HG03135 (cell line): ENCODE measurements around the gene LDHD.

Experiments used
- ATAC-seq: cut with Tn5 transposase; IDR thresholded peaks from one replicate; pipeline ENCODE4 v1.9.1; 2021; ENCODE audit warnings: mild to moderate bottlenecking, moderate library complexity; ENCODE audit not compliant: unreplicated experiment

Gene LDHD

GRCh38 chr16:75114946-75115825, 1.4 kb downstream of the LDHD start:
- ATAC-seq = no peak

DNA sequence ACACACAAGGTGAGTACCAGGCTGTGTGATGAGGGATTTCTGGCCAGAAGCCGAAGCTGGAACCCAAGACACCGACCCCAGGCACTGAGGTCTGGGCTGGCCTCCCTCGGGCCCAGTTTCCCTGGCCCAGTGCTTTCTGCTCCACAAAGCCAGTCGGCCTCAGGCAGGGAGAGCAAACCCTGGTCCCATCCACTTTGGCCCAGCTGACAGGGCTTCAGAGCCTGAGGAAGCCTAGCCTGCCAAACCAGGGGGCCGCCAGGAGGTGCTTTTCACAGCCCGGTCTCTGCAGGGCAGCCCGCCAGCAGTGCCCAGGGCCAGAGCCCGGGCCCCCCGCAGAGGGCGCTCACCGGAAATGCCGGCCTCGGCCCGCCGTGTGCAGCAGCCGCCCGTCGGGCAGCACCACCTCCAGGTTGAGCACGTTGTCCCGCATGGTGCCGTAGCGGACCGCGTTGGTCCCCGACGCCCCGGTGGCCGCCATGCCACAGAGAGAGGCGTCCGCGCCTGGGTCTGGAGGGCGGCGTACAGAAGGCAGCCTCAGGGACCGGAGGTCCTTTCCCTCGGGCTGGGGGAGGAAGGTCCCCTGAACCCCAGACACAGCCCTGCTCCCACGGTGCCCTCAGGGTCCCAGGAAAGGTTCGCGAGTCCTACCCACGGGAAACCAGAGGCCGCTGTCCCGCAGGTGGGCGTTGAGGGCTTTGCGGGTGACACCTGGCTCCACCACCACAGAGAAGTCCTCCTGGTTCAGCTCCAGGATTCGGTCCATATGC, 2.2 kb downstream of the LDHD start:
- ATAC-seq = no peak

GRCh38 chr16:75113541-75114121, 2.9 kb downstream of the LDHD start:
- ATAC-seq = no peak

DNA sequence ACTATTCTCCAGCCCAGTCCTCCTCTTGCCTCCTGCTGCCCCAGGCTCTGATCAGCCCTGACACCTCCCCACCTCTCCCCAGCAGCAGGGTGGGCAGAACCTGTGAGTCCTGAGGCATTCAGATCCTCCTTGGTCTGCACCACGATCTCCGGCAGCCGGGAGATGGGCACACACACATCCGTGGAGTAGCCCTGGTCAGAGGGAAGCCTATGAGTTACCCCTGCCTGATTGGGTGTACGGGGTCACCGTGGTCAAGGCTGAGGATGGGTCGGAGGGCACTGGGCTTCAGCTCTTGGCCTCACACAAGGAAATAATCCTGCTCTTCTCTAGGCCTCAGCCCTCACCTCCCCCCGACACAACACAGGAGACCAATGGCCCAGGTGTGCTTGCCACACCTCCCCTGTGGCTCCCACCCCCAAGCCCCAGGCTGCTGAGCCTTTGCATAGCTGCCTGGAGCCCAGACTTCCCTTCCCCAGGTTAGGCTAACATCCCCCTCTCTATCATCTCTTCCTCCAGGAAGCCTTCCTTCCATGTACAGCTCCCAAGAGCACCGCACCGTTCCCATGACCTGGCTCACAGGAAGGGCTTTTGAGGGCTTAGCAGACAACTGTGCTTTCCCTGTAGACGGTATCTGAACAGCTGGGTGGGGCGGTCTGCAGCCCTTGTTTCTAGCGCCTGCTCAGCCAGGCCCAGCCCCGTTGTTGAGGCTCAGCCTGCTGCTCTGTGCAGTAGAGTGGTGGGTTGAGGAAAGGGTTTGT, 3.7 kb downstream of the LDHD start:
- ATAC-seq = no peak

- ATAC-seq = no peak
These were observed 4.4 kb downstream of the LDHD start for GRCh38 chr16:75111961-75112733.

DNA sequence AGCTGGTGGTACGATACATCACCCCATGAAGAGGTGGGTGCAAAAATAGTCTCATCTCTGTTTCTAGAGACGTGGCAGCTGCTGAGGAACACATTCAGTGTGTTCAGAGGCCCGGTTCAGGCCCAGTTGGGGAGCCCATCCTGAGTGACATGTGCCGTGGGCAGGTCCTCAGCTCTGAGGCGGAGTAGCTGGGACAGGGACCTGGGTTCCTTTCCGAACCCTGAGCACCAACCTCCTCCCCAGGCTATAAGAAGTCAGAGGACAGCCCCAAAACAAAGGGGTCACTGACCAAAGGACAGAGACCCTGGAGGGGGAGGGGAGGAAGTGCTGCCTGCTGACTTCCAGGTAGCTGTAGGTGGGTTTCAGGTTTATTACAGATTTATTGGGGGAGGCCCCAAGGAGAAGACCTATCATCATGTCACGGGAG, 5.1 kb downstream of the LDHD start:
- ATAC-seq = no peak

- peak; percentile 66 for ATAC-seq
These were observed 5.7 kb downstream of the LDHD start for GRCh38 chr16:75110637-75111513.

DNA sequence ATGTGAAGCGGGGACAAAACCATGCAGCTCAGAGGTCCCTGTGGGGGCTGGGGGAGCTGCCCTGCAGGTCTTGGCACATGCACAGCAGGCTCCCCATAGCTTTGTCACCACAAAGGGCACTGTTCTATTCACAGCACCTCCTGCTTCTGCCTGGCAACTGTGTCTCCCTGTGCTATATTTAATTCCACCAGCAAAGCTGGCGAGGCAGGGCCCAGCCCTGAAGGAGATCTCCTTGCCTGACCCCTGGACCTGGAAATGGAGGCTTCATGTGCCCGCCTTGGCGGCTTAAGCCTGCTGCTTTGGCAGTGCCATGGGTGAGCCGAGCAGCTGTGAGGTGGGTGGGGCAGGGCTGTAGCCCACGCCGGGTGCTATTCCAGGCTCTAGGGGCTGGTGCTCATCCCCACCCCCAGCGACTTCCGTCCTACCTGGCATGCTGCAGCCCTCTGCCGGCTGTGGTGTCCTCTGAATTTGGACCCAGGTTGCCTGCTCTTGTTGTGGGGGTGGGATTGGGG, 6.8 kb downstream of the LDHD start:
- ATAC-seq = no peak

DNA sequence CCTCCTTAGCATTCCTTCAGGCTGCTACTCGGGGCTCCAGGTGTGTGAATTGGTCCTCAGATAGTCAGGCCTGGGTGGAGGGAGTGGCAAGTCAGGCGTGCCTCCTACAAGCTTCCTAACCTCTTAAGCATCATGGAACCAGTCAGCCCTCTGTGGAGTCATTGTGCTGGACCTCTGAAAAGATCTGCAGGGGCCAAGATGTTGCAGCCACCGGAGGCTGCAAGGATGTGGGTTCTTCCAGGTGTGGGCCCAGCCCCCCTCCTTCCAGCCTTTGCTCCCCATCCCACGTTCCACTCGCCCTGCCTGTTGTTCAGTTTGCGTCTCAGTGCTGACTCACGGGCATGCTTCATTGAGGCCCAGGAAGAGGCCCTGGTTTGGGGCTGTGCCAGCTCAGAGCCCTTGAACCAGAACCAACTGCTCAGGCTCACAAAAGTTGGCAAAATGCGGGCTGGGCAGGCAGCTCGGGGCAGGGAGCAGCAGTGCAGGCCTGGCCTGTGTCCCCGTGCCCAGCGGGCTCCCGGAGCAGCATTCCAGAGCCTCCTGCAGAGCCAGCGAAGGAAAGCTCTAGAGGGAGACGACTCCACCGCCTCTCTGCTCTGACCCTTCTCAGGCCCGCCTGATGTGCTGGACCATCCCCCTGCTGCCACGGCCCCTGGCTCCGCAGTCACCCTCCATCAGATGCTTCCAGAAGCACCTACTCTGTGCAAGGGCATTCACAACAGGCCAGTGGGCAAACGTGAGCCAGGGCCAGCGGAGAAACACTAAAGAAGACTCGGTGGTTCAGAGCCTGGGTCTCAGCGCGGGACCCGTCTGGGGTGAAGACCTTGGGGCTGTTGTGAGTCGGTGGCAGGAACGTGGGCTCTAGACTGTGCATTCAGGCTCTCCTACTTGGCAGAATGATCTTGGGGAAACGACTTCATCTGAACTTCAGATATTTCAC, 7.5 kb downstream of the LDHD start:
- peak; percentile 31 for ATAC-seq

GRCh38 chr16:75107505-75107904, 9.1 kb downstream of the LDHD start:
- no peak for ATAC-seq

DNA sequence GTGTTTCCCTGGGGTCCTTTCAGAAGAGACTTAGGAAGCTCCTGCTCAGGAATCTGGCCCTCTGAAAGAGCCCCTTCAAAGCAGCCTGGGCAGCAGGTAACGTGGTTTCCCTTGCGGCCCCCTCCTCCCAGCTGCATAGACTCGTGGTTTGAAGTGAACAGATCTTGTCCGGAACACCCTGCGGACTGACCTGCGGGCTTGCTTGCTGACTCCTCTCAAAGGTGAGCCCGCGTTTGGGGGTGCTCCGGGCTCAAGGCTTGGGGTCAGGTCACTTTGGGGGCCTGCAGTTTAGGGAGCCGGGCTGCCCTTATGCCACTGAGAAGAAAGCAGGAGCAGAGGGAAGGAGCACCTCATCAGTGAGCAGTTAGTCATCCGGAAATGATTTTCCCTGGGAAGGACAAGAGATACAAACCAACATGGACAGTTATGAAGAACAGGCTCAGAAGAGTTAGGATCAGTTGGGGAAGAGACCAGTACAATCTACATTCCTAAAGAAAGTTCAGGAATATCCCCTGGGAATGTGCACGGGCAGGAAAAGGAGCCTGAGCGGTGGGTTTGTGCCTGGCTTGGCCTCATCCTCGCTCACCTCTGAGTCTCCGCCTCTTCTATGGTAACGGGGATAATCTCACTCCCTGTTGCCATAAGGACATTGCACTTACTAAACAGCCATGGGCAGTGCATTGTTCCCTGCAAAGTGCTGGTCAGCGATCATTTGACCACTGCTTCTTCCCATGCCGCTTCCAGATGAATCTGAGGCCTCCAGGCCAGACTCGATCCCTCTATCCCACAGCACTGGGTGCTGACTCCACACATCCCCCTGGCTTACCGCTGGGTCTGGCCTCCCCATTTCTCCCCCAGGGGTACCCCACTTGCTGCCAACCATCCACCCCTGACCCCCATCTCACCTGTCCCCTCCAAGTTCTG, 10.0 kb downstream of the LDHD start:
- no peak for ATAC-seq

GRCh38 chr16:75105306-75106061, 11.1 kb downstream of the LDHD start:
- no peak for ATAC-seq

GRCh38 chr16:75104836-75105235, 11.7 kb downstream of the LDHD start:
- no peak for ATAC-seq

DNA sequence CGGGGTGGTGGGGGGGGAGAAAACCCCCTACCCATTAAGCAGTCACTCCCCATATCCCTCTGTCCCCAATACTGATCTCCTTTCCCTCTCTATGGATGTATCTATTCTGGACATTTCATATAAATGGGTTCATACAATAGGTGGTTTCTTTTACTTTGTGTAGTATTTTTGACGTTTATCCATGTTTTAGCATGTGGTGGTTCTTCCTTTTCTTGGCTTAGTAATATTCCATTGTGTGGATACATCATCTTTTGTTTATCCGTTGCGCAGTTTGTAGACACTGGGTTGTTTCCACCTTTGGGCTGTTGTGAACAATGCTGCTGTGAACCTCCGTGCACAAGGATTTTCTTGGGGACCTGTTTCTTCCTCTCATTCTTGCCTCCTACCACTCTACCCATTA, 12.6 kb downstream of the LDHD start:
- no peak for ATAC-seq

DNA sequence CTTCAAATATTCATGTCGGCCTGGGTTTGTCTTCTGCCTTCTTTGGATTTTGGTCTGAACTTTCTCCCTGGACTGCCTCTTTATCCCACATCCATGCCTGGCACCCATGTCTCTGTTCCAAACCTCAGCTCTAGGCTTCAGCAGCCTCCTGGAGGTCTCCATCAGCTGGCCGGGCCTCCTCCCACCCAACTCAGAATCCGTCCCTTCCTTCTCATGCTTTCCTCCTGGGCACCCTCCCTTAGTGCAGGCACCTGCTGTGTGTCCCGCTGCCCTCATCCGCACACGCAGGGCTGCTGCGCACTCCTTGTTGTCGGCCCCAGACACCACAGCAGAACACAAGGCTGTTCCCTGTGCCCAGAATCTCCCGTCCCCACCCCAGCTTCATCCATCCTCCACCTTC, 14.0 kb downstream of the LDHD start:
- no peak for ATAC-seq

GRCh38 chr16:75101635-75102034, 14.9 kb downstream of the LDHD start:
- ATAC-seq = no peak
